ENCODE results near the gene TSPAN9.

The TSPAN9 gene

DNA sequence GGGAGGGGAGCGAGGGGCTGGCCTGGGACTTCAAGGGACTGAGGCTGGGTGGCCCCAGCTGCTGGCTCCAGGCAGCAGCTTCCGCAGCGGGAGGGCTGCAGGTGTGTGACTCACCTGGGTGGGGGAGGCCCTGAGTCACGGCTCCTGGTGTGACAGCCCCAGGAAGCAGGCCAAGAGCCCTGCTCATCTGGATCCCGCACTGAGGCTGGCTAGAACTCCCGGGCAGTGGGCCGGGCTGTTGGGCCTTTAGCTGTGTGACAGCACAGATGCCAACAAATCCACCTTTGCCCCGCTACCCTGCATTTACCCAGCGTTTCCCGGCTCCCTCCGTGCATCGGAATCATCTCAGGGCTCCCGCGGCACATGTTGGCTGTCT lies 233.8 kb downstream of the TSPAN9 start:
- H2AFZ ChIP-seq (ENCODE audit: low read length), result no peak overlapping the region
- H3K9ac ChIP-seq (ENCODE audit: low read length), result no peak overlapping the region
- no peaks in the 10 kb centered on the region for H3K4me1 ChIP-seq (ENCODE audit: insufficient read depth, low read length, severe bottlenecking)
- no peaks in the 10 kb centered on the region for H3K36me3 ChIP-seq (ENCODE audit: insufficient read depth, low read length)
- no peak overlapping the region for H3K4me2 ChIP-seq (ENCODE audit: low read length)
- no peaks in the 10 kb centered on the region for H4K20me1 ChIP-seq (ENCODE audit: insufficient read depth, low read length)
- no peaks in the 10 kb centered on the region for H3K79me2 ChIP-seq (ENCODE audit: insufficient read depth, low read length)
- no peaks in the 10 kb centered on the region for H3K9me3 ChIP-seq (ENCODE audit: low read length)
- H3K4me3 ChIP-seq (ENCODE audit: low read depth, low read length, poor library complexity, severe bottlenecking), result no peak overlapping the region
- H3K9me2 ChIP-seq (ENCODE audit: low read depth, low read length), result no peaks in the 10 kb centered on the region
- no peak overlapping the region for H3K27ac ChIP-seq (ENCODE audit: low read depth, low read length, poor library complexity, severe bottlenecking)
- H3K27me3 ChIP-seq (ENCODE audit: insufficient read depth, low read length), result no peaks in the 10 kb centered on the region; the same call in 1 of the 2 replicates
- H3F3A ChIP-seq (ENCODE audit: insufficient read depth, low read length), result no peaks in the 10 kb centered on the region
- TF ChIP-seq, protein P1, sequence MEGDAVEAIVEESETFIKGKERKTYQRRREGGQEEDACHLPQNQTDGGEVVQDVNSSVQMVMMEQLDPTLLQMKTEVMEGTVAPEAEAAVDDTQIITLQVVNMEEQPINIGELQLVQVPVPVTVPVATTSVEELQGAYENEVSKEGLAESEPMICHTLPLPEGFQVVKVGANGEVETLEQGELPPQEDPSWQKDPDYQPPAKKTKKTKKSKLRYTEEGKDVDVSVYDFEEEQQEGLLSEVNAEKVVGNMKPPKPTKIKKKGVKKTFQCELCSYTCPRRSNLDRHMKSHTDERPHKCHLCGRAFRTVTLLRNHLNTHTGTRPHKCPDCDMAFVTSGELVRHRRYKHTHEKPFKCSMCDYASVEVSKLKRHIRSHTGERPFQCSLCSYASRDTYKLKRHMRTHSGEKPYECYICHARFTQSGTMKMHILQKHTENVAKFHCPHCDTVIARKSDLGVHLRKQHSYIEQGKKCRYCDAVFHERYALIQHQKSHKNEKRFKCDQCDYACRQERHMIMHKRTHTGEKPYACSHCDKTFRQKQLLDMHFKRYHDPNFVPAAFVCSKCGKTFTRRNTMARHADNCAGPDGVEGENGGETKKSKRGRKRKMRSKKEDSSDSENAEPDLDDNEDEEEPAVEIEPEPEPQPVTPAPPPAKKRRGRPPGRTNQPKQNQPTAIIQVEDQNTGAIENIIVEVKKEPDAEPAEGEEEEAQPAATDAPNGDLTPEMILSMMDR (IDR thresholded peaks at IDR 0.05; ENCODE audit: low read length), result no peak
- TF ChIP-seq EZH2 (IDR thresholded peaks at IDR 0.05; ENCODE audit: borderline replicate concordance, low read length), result no peak

GRCh38 chr12:3311491-3312103 lies 234.4 kb downstream of the TSPAN9 start:
- Histone ChIP-seq H4K20me1 (ENCODE audit: insufficient read depth, low read length) (no peaks in the 10 kb centered on the region), H3K9me3 (ENCODE audit: low read length) (no peaks in the 10 kb centered on the region), H3K36me3 (ENCODE audit: insufficient read depth, low read length) (no peaks in the 10 kb centered on the region), H3K79me2 (ENCODE audit: insufficient read depth, low read length) (no peaks in the 10 kb centered on the region), H3K9ac (ENCODE audit: low read length) (no peak overlapping the region), H3K4me1 (ENCODE audit: insufficient read depth, low read length, severe bottlenecking) (no peaks in the 10 kb centered on the region), H3K9me2 (ENCODE audit: low read depth, low read length) (no peaks in the 10 kb centered on the region), H3K4me2 (ENCODE audit: low read length) (no peak overlapping the region), H3K4me3 (ENCODE audit: low read depth, low read length, poor library complexity, severe bottlenecking) (no peak overlapping the region), H3F3A (ENCODE audit: insufficient read depth, low read length) (no peaks in the 10 kb centered on the region), H3K27ac (ENCODE audit: low read depth, low read length, poor library complexity, severe bottlenecking) (no peak overlapping the region), H3K27me3 (ENCODE audit: insufficient read depth, low read length) (no peaks in the 10 kb centered on the region; the same call in 1 of the 2 replicates), H2AFZ (ENCODE audit: low read length) (no peak overlapping the region)
- no peak for TF ChIP-seq EZH2 (IDR thresholded peaks at IDR 0.05; ENCODE audit: borderline replicate concordance, low read length)
- TF ChIP-seq, protein P1 (IDR thresholded peaks at IDR 0.05; ENCODE audit: low read length), result no peak

GRCh38 chr12:3313066-3313465 lies 235.9 kb downstream of the TSPAN9 start:
- Histone ChIP-seq H3K9me2 (ENCODE audit: low read depth, low read length) (no peaks in the 10 kb centered on the region), H4K20me1 (ENCODE audit: insufficient read depth, low read length) (no peaks in the 10 kb centered on the region), H3K9ac (ENCODE audit: low read length) (no peak overlapping the region), H3K27ac (ENCODE audit: low read depth, low read length, poor library complexity, severe bottlenecking) (no peak overlapping the region), H3K4me1 (ENCODE audit: insufficient read depth, low read length, severe bottlenecking) (no peaks in the 10 kb centered on the region), H3K27me3 (ENCODE audit: insufficient read depth, low read length) (no peaks in the 10 kb centered on the region; the same call in 1 of the 2 replicates), H3K9me3 (ENCODE audit: low read length) (no peaks in the 10 kb centered on the region), H3F3A (ENCODE audit: insufficient read depth, low read length) (no peaks in the 10 kb centered on the region), H3K79me2 (ENCODE audit: insufficient read depth, low read length) (no peaks in the 10 kb centered on the region), H3K4me3 (ENCODE audit: low read depth, low read length, poor library complexity, severe bottlenecking) (no peak overlapping the region), H2AFZ (ENCODE audit: low read length) (no peak overlapping the region), H3K4me2 (ENCODE audit: low read length) (no peak overlapping the region), H3K36me3 (ENCODE audit: insufficient read depth, low read length) (no peaks in the 10 kb centered on the region)
- no peak for TF ChIP-seq EZH2 (IDR thresholded peaks at IDR 0.05; ENCODE audit: borderline replicate concordance, low read length)
- TF ChIP-seq, protein P1 (IDR thresholded peaks at IDR 0.05; ENCODE audit: low read length), result no peak

All from OCI-LY1 (cell line).